ENCODE data around the gene GRK6. TPM values are rescaled to one million over a fixed set of nuclear protein-coding genes. Genes with fewer than 3 reads are reported as not detected.

GRK6 gene
- total RNA-seq, 6 donors from 2014 or later: 26.8 to 85.9 (median 56.6) TPM

GRCh38 chr5:177382423-177383029 lies 44.0 kb upstream of the GRK6 start:
- no peaks in the 10 kb centered on the region for H3K27me3 ChIP-seq
- H3K9me3 ChIP-seq: no peaks in the 10 kb centered on the region
- no peak for ATAC-seq (ENCODE audit: low FRiP score in 2 of 2)
- TF ChIP-seq POLR2A (IDR thresholded peaks at IDR 0.05): no peak
- no peaks in the 10 kb centered on the region for H3K36me3 ChIP-seq
- no peak overlapping the region for H3K4me3 ChIP-seq
- 36 to 43% methylated on average over 10 to 11 of the region's 11 CpGs for WGBS, 2 donors
- no peak overlapping the region for H3K27ac ChIP-seq
- DNase-seq: no peak
- H3K4me1 ChIP-seq: no peaks in the 10 kb centered on the region

- WGBS, 2 donors: 87 to 93% methylated on average over 9 of the region's 9 CpGs
- H3K9me3 ChIP-seq: no peaks in the 10 kb centered on the region
- no peak for TF ChIP-seq POLR2AphosphoS5 (IDR thresholded peaks at IDR 0.05)
- no peak for TF ChIP-seq POLR2A (IDR thresholded peaks at IDR 0.05)
- no peak for TF ChIP-seq EP300 (IDR thresholded peaks at IDR 0.05)
- TF ChIP-seq, protein P1, sequence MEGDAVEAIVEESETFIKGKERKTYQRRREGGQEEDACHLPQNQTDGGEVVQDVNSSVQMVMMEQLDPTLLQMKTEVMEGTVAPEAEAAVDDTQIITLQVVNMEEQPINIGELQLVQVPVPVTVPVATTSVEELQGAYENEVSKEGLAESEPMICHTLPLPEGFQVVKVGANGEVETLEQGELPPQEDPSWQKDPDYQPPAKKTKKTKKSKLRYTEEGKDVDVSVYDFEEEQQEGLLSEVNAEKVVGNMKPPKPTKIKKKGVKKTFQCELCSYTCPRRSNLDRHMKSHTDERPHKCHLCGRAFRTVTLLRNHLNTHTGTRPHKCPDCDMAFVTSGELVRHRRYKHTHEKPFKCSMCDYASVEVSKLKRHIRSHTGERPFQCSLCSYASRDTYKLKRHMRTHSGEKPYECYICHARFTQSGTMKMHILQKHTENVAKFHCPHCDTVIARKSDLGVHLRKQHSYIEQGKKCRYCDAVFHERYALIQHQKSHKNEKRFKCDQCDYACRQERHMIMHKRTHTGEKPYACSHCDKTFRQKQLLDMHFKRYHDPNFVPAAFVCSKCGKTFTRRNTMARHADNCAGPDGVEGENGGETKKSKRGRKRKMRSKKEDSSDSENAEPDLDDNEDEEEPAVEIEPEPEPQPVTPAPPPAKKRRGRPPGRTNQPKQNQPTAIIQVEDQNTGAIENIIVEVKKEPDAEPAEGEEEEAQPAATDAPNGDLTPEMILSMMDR (IDR thresholded peaks at IDR 0.05): no peak
- no peaks in the 10 kb centered on the region for H3K36me3 ChIP-seq
- DNase-seq: no peak
- no peak overlapping the region for H3K4me3 ChIP-seq
- no peak for ATAC-seq (ENCODE audit: low FRiP score in 2 of 2)
- no peak overlapping the region for H3K27ac ChIP-seq
- H3K4me1 ChIP-seq: no peaks in the 10 kb centered on the region
- H3K27me3 ChIP-seq: no peaks in the 10 kb centered on the region
Measured at GRCh38 chr5:177383181-177383580, 43.3 kb upstream of the GRK6 start.

GRCh38 chr5:177384134-177384533 lies 42.3 kb upstream of the GRK6 start, which contains the start of gene SLC34A1:
Gene SLC34A1, plus strand, starts transcription at chr5:177384434. Its CDS starts 1,308 bp downstream, at chr5:177385742.
- WGBS, 2 donors: 67 to 75% methylated on average over 3 to 4 of the region's 4 CpGs
- Histone ChIP-seq H3K27ac (no peak within 1 kb of the TSS), H3K27me3 (no peaks in the 10 kb centered on the region), H3K9me3 (no peaks in the 10 kb centered on the region), H3K36me3 (no peaks in the 10 kb centered on the region), H3K4me3 (no peak within 1 kb of the TSS), H3K4me1 (peaks cover 3 to 7% (median 5%) of the 10 kb centered on the region in 4 donors)
- DNase-seq (no peak), ATAC-seq (ENCODE audit: low FRiP score in 2 of 2) (no peak)
- TF ChIP-seq EP300 (IDR thresholded peaks at IDR 0.05) (no peak), POLR2A (IDR thresholded peaks at IDR 0.05) (no peak), POLR2AphosphoS5 (IDR thresholded peaks at IDR 0.05) (no peak)
- TF ChIP-seq, protein P1 (IDR thresholded peaks at IDR 0.05): no peak

DNA sequence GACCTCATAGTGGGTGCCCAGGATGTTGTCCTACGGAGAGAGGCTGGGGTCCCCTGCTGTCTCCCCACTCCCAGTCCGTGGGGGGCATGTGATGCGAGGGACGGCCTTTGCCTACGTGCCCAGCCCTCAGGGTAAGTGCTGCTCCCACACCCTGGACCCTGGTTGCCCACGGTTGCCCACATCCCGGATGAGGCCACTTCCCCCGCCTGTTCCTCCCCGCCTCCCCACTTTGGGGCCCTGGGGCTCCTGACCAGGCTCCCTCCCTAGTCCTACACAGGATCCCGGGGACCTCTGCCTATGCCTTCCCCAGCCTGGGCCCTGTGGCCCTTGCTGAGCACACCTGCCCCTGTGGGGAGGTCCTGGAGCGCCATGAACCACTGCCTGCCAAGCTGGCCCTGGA lies 40.8 kb upstream of the GRK6 start:
- WGBS, 2 donors: 59 to 66% methylated on average over 8 to 11 of the region's 11 CpGs
- H3K27ac ChIP-seq: no peak overlapping the region
- H3K27me3 ChIP-seq: no peaks in the 10 kb centered on the region
- H3K36me3 ChIP-seq: no peaks in the 10 kb centered on the region
- H3K9me3 ChIP-seq: no peaks in the 10 kb centered on the region
- no peak overlapping the region for H3K4me3 ChIP-seq
- no peak for TF ChIP-seq POLR2AphosphoS5 (IDR thresholded peaks at IDR 0.05)
- no peak for TF ChIP-seq EP300 (IDR thresholded peaks at IDR 0.05)
- TF ChIP-seq, protein P1 (IDR thresholded peaks at IDR 0.05): no peak
- no peak for TF ChIP-seq POLR2A (IDR thresholded peaks at IDR 0.05)
- peak in 1 of 2 donors; percentile 52 for DNase-seq
- H3K4me1 ChIP-seq: peaks cover 15 to 22% (median 21%) of the 10 kb centered on the region in 4 donors
- no peak for ATAC-seq (ENCODE audit: low FRiP score in 2 of 2)

DNA sequence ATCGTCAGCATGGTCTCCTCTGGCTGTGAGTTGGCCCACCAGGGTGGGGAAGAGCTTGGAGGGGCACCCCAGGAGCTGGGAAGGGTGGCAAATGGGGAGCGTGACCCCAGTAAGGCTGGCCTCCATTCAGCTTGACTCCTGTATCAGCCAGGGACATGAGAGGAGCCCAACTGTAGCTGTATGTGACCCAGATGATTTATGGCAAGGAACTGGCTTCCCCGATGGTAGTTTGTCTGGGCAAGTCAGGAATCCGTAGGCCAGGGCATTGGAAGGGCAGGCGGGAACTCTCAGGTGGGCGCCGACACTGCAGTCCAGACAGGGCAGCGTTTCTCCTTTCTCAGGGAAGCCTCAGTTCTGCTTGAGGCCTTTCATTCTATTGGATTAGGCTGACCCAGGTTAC lies 39.9 kb upstream of the GRK6 start:
- Histone ChIP-seq H3K27me3 (no peaks in the 10 kb centered on the region), H3K27ac (no peak overlapping the region), H3K9me3 (no peaks in the 10 kb centered on the region), H3K36me3 (no peaks in the 10 kb centered on the region), H3K4me3 (no peak overlapping the region), H3K4me1 (peaks cover 15 to 24% (median 22%) of the 10 kb centered on the region in 4 donors)
- DNase-seq: no peak
- no peak for TF ChIP-seq POLR2AphosphoS5 (IDR thresholded peaks at IDR 0.05)
- no peak for TF ChIP-seq EP300 (IDR thresholded peaks at IDR 0.05)
- no peak for TF ChIP-seq POLR2A (IDR thresholded peaks at IDR 0.05)
- TF ChIP-seq, protein P1 (IDR thresholded peaks at IDR 0.05): no peak
- no peak for ATAC-seq (ENCODE audit: low FRiP score in 2 of 2)
- WGBS, 2 donors: 86 to 89% methylated on average over 8 of the region's 8 CpGs
